Glomerular visceral epithelial cell (primary cell): ENCODE measurements around the gene TMEM212.
"Not testable (repeated sequence)": the region's sequence is repeated elsewhere in the genome, so short reads cannot be mapped to it uniquely, and the experiment has no call there.

Experiments used
- DNase-seq: peaks from one replicate; pipeline ENCODE4 v3.0.0-alpha.2; 2016; ENCODE audit errors: extremely low spot score

The TMEM212 gene

DNA sequence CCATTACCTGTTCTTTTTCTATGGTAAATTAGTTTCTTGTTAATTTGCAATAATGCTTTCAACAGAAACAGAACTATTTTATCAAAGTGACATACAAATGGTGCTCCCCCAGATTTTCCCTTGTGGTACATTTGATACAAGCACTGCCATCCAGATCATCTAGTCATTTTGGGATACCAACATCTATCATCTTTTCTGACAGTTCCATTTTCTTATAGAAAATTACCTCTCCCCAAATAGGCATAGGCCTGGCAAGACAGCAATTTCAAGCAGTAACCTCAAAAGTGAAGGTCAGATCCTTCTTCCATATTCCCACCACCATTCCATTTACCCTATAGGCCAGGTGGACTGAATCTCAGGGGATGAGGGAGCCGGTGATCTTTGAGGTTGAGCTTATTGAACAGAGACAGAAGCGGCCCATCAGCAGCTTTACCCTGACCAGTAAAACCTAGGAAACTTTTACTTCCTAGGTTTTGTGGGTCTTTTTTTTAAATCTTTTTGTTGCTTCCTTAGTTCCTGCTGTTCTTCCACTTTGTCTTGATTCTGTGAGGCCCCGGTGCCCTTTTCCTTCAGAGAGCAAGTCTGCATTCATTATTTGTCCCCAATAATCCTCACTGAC is 29.8 kb upstream of the TMEM212 start:
- no peak for DNase-seq

DNA sequence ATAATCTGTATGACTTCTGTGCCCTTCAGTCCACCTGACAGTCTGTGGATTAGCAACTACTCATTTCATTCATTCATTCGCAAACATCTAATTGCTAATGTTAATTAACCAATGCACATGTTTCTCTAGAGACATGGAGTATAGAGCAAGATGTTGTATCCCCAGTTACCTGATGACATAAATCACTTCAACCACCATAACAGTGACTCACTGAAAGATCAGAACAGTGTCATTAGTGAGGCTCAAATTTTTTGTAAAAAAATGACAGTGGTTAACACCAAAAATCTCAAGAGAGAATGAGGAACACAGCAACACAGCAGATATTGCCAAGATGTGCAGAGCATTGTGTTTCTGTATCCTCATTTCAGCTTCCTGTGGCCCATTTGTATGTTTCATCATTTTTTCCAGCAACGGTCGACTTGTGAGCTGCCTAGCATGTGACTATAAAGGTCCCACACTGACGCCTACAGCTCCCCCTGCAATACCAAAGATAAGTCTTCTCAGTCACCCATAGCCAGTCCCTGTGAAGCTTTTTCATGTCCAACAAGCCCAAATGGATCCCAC is 29.2 kb upstream of the TMEM212 start:
- DNase-seq = peak; percentile 13

DNA sequence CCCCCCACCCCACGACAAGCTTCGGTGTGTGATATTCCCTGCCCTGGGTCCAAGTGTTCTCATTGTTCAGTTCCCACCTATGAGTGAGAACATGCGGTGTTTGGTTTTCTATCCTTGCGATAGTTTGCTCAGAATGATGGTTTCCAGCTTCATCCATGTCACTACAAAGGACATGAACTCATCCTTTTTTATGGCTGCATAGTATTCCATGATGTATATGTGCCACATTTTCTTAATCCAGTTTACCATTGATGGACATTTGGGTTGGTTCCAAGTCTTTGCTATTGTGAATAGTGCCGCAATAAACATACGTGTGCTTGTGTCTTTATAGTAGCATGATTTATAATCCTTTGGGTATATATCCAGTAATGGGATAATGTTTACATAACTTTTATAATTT is 28.5 kb upstream of the TMEM212 start:
- not testable (repeated sequence) for DNase-seq

DNA sequence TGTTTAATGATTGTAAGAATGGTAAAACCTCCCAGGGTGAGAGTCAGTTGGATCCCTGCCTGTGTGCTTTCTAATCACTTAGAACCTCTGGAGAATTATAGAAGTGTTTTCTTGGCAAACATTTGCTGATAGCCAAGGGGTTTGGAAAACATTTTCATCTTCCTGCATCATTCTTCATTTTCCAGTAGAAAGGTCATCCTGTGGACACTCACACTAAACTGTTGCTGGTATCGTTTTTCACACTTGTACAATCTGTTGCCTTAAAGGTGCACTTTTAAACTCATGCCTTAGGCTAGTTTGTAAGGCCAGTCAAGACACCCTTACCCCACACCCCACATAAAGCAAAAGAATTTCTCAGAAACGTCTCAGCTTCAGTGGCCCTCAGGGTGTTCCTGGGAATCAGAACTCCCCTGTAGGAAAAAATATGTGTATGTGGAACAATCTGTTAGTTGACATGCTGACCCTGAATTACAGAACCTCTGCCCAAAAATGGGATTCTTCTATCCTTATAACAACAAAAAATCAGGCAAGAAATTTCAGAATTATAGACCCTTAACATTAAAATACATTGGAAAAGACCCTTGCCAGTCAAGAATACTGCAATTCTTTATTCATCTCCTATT is 27.1 kb upstream of the TMEM212 start:
- DNase-seq = no peak

DNA sequence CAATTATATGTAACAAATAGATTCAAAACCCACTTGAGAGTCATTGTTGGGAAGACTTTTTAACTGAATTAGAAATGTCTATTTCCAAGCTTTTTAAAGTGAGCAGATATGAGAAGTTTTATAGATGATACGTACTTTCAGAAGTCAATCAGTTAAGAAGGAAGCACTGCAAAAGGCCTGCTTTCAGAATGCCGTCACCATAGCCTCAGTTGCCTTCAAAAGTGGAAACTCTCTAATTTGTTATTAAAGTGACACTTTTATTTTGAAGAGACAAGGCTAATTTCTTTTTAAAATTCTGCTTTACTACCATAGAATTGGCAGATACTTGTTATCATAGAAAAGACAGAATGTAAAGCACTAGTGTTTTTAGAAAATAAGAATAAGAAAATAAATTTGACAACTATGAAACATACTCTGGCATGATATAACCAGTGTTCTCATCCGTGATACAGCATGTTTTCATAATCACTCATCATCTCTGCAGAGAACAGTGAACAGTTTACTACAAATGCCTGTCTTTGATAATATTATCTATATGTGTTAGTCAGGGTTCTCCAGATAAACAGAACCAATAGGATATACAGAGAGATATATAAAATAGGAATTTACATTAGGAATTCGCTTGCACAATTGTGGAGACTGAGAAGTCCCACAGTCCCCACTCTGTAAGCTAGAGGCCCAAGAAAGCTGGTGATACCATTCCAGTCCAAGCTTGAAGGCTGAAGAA is 25.9 kb upstream of the TMEM212 start:
- no peak for DNase-seq

DNA sequence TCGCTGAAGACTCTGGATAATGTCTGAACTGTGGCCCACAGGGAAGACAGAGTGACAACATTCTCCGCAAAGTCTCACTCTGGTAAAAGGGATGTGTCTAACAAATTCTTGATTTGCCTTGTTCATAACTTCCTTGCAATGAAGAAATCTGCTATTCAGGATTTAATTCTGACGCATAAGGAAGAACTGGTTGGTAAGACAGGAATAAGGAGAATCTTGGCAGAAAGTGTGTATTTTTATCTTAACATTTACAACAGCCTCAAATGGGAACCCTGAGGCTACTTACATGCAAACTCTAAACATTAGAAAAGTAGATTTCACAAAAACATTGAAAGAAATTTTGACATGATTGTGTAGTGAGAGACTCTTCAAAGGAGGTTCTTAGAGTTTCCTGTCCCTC is 22.1 kb upstream of the TMEM212 start:
- DNase-seq = no peak

DNA sequence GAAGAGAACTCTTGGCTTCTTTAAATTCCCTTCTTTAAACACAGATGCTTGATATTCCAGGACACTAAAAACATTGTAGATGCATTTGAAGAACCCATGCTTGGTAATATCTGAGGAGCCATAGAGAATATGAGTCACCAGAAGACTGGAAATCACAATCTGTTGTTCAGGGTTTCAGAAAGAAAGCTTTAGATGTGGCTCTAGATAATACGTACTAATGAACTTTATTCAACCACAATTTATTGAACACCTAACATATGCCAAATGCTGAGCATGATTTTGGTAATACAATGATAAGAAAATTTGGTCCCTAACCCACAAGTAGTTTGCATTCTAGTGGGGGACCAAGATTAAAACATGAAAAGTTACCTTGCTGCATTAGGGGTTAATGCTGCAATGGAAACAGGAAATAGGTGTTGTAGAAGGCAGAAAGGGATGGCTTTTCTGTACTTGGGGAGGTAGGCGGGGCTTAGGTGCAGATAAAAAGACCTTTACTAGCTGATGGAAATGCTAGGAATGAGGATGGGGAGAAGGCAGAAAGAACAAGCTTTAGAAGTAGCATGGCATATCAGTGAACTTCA is 21.3 kb upstream of the TMEM212 start:
- DNase-seq = no peak

DNA sequence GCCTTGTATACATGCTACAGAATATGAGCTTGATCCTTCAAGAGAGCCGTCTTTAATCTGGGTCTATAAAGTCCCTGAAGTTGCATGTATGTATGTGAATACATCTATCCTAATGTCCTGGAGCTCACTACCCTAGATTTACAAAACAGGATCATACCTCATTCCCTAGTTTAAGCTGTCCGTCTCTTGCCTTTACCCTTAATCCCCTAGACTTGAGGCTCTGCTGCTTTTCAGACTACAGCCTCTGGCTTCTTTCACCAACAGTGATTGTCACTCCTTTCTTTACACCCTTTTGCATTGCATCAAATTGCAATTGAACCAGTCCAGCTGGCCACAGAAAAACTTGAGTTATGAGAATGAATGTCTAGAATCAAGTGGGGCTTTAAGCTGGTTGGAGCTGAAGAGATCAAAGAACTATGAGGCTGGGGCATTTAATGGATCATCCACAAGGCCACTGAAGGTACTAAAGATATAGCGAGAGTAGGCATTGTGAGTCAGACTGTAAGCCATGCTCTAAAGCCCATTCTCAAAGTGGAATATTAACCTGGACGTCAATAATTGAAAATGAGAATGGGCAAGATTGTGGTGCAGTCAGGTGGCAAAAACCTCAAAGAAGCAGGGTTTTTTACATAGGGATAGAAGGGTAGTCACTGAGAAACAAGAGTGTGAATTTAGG is 20.6 kb upstream of the TMEM212 start:
- peak; percentile 77 for DNase-seq

DNA sequence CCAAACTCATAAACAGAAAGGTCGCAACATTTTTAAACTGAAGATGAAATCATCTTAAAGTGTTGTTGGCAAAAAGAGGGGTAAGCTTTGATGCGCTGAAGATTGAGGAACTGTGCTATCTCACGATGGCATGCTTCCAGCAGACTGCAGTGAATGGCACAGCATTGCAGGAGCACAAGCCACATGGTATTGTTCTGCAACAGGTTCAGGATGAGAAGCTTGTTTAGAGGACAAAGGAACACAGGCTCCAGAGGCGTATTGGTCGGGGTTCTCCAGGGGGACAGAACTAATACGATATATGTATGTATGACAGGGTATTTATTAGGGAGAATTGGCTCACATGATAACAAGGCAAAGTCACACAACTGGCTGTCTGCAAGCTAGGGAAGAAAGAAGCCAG is 19.0 kb upstream of the TMEM212 start:
- DNase-seq = no peak

DNA sequence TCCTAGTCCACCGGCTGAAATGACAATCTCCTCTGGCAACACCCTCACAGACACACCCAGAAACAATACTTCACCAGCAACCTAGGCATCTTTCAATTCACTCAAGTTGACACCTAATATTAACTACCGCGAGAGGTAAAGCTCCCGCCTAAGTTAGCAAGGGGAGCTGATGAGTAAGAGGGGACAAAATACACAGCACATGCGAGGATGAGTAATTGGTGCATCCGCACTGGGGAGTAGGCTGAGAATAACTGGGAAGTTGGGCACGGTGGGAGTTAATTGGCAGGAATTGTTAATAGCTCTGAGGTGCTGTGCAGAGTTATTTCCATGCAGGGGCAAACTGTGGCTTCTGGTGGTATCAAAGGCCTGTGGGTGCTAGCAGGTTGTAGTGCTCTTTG is 18.3 kb upstream of the TMEM212 start:
- peak; percentile 56 for DNase-seq

DNA sequence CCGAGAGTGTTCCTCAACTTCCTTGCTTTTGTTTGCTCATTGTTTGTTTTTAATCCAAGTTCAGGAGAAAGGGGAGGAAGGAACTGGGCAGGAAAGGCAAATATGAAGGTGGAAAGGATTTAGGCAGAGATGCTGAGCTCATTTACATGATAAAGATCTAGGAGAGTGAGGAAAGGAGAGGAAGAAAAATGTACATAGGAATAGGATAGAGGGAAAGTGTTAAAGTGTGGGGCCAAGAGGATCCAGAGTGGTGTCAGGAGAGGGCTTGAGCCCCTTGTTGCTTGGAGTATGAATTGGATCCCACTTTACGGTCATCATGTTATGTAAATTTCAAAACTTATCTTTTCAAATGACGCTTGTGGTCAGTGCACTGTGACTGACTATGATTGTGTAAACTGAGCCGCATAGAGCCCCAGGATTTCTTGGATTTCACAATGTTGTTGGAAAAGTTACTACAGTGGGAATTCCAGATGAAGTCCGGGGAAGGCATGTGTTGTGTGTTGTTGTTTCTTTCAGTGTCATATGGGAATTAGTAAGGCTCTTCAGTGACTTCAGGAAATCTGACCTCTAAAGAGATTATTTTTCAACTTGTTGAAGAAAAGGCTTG is 17.8 kb upstream of the TMEM212 start:
- DNase-seq = peak; percentile 29

DNA sequence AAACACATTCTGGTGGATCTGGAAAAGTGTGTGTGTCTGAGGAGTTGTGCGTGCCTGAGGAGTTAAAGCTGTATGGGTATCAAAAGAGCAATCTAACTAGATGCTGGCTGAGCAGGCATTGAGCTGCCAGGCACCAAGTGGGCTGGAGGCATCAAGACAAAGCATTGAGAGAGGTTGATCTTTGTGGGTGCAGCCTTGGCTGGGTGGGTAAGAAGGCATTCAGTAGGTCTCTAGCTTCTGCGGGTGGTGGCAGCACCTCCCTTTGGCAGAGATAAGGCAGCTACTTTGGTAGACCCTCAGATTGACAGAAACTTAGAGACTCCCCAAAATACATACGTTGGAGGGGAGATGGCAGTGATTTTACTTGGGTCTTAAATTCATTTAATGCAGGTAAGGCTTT is 15.8 kb upstream of the TMEM212 start:
- DNase-seq = no peak

DNA sequence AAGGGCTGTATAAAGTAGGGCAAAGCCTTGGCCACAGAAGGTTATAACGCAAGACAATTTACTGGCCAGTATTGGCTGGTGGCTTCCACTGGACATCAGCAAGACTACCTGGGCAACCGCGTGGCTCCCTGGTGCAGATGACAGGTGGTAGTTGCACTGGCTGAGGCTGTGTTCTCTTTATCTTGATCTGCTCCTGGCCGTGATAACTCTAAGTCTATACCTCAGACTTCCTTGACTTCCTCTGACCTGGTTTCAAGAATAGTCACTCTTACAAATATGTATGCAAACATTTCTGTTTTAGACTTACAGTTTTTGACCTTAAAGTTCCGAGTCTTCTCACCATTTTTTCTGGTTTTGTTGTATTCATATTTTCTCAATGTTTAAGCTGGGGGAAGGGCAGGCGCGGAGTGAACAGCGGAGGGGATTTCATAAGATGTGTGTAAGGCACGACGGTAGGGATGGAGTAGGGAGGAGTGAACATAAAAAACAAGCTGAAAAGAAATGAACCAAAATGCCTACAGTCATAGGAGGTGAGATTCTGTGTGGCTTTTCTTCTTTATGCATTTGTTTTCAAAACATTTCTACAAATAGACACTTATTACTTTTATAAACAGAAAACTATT is 15.2 kb upstream of the TMEM212 start:
- DNase-seq = no peak

DNA sequence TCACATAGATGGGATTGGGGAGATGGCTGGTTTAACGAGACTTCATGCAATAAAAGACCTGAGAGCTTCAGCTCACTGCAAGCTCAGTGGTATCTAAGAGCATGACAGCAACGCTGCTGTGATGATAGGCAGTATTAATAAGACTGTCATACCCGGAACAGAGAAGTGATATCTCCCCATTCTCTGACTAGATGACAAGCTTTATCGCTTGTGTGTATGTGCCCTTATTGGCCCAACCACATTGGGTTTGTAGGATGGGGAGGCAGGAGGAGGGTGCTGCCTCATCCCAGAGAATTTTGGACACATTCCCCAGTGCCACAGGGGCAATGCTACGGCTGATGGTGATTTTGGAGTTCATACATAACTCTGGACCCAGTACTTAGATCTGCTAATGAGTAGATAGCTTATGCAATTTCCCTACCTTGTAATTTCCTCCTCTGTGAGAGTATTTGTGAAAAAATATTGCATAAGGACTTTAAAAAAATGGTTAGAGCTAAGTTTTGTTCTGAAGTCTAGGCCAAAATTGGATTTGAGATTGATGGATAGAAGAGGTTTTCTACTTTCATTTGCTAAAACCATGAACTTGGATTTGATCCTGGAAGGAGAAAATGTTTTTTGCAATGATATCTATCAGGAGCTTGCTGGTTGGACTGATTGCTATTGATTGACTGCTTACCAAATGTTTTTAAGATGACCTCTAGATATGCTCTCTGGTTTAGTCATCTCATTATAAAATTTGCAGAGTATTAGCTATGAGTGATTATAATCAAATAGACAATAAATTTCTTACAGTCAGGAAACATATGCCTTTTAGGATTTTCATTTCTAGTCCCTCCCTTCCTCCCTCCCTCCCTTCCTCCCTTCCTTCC is 14.0 kb upstream of the TMEM212 start:
- DNase-seq = no peak

DNA sequence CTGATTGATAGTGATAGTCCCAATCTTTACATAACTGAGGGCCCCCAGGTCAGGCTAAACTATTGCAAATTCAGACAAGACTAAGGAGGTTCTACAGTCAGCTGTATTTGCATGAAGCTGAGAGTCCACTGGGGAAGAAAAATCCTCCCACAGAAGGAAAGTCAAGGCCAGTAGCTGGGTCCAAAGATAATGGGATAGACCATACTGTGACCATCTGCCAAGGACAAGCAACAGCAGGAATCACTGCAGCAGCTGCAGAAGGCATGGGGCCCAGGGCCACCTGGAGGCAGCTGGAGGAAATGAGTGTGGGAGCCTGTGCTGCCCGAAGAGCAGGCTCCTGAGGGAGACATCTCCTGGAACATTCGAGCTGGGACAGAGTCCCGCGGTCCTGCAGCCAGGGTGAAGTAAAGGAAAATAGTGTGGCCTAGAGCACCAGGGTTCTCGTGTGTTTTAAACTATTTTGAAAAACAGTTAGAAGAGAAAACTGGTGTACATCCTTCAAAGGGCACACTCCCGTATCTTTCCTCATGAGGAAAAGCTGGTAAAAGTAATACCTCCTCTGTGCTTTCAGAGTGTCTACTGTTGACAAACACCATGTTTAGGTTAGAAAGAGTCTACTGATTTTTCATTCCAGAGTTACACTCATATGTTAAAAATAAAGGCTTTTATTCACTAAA is 13.2 kb upstream of the TMEM212 start:
- peak; percentile 74 for DNase-seq

DNA sequence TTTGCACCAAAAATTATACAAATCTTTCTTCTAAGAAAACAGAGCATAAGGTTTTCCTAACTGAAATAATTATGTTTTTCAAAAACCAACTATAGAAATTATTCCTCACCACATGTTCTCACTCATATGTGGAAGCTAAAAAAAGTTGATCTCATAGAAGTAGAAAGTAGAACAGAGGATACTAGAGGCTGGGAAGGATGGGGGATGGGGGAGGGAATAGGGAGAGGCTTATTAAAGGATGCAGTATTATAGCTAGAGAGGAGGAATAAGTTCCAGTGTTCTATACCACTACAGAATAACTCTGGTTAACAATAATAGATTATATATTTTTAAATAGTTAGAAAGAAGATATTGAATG is 12.7 kb upstream of the TMEM212 start:
- no peak for DNase-seq

DNA sequence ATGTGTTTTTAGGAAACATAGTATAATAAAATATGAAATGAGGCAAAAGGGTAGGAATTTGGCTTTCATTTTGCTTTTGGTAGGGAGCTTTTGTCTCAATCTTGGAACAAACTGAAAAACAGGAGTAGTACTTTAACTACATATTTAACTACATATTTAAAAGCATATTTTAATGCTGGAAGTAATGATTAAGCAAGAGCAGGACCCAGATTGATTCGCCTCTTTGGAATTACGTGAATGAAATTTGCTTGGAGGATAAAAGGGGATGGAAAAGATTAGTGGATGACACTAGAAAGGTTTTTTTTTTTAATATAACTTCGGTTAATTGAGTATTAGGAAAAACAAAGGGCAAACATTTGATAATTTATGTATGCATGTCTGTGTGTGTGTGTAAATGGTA is 11.2 kb upstream of the TMEM212 start:
- DNase-seq = no peak

DNA sequence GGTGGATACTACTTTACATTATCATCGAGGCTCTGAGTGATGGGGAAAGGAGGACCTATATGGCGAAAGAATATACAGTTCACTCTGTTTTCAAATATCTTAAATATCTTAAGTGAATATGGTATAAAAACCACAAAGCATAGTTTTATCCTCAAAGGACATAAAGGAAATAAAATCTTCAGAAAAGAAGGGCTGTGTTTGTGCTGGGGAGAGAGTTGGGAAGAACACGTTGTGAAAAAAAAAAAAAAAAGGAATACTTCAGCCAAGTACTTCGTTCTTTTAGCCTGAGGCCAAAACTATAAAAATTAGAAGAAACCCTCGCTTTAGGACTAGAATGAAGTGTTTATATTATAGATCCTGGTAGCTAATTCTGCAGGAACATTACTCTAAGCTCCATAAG is 10.2 kb upstream of the TMEM212 start:
- DNase-seq = no peak

DNA sequence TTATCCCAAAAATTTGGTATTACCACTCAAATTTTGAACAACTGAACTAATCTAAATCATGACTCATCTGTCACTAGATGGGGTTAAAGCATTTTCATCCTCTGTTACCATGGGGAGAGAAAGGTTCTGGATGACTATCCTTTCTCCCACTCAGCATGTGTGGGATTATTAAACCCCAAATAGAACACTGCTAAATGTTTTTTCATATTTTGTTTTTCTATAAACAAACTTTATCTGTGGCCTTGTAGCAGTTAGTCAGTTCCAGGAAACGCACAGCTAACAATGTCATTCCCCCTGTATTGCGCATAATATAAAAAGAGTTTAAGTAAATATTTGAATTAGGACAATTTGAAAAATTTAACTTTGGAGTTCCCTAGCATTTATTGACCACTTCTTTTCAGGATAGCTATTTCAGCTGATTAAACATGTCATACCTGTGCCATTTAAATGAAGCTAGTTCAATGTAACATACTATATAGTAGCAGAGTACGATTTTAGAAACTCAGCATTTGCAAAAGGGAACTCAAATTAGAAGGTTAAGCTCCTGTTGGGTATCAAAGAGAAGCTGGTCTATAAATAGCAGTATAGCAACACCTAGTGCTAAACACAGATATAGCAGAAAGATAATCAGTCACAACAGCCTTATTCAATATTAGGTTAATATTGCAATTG is 9.2 kb upstream of the TMEM212 start:
- no peak for DNase-seq
